Adipose tissue (tissue), 3 donors: ENCODE data around the gene SERTM2. TPM values are rescaled to one million over a fixed set of nuclear protein-coding genes. Genes with fewer than 3 reads are reported as not detected.
"Not testable (repeated sequence)": the region's sequence is repeated elsewhere in the genome, so short reads cannot be mapped to it uniquely, and the experiment has no call there.

Experiments used
- H3K27ac ChIP-seq: one replicate; pipeline ENCODE4 v1.5.1; 2013; ENCODE audit warnings: low read depth, low read length
- WGBS, 3 donors: extraction: QIAGEN DNeasy Blood & Tissue Kit; methylation state at CpG; one replicate each; pipeline ENCODE4 v1.1.7; 2013; 5-methylcytosine and 5-hydroxymethylcytosine counted together
- polyA plus RNA-seq, 3 donors: library from polyadenylated mRNA; stranded (reverse); fragments of 200-250 nt; gene quantifications; one replicate each; pipeline ENCODE4 v1.2.3, GENCODE V29; 2013
- donor health status: healthy with polysubstance abuse.
- donor health status: Bipolar disorder and iron deficiency.
- donor health status: healthy.

SERTM2 gene
- polyA plus RNA-seq, 3 donors, result not detected

DNA sequence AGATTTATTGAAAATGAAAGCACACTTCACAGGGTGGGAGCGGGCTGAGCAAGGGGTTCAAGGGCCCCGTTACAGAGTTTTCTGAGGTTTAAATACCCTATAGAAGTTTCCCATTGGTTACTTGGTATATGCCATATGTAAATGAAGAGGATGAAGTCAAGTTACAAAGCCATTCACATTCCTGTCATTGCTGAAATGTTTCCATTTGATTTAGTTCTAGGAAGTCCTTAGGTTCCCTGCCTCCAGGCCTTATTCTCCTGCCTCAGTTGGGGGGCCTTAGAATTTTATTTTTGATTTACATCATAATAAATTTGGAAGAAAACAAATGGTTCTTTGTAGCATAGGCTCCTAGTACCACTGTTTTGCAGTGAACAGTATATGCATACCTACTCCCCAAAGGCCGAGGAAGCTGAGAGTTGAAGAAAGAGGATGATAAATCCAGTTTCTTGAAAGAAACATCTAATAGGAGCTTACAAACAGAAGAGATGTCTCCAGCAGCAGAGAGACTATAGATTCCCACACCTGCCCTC, 31.8 kb downstream of the SERTM2 start:
- WGBS, 3 donors, result 58 to 89% (median 87%) methylated on average over 3 of the region's 3 CpGs
- H3K27ac ChIP-seq, result no peak overlapping the region

- WGBS, 3 donors, result 61 to 87% (median 80%) methylated on average over 5 to 6 of the region's 6 CpGs
- not testable (repeated sequence) for H3K27ac ChIP-seq
Measured at GRCh38 chrX:111549235-111549634, 37.8 kb downstream of the SERTM2 start.

DNA sequence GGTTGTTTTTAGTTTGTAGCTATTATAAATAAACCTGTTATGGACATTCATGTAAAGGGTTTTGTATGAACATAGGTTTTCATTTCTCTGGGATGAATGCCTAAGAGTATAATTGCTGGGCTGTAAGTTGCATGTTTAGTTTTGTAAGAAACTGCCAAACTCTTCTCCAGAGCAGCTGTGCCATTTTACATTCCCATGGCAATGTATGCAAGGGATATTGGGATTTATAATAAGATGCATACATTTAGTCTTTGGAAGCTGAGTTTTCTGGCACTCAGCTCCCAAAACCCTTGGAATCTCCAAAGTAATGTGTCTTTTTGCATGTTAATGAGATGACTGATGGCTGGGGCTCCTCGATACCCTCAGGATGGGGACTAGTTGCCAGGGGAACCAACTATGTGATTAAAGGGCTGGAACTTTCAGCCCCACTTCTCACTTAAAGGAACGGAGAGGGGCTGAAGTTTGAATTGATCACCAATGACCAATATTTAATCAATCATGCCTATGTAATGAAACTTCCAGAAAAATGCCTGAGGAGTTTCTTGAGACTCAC, 44.0 kb downstream of the SERTM2 start:
- H3K27ac ChIP-seq, result no peak overlapping the region
- 44 to 72% (median 45%) methylated on average over 2 of the region's 2 CpGs for WGBS, 3 donors

- H3K27ac ChIP-seq, result no peak overlapping the region
- WGBS, 3 donors, result 42 to 72% (median 62%) methylated on average over 3 of the region's 3 CpGs
Measured at GRCh38 chrX:111560801-111561200, 49.4 kb downstream of the SERTM2 start.

GRCh38 chrX:111561851-111562250, 50.4 kb downstream of the SERTM2 start:
- WGBS, 3 donors, result 50 to 77% (median 62%) methylated on average over 1 of the region's 1 CpG

GRCh38 chrX:111567542-111568255, 56.3 kb downstream of the SERTM2 start:
- no peak overlapping the region for H3K27ac ChIP-seq
- WGBS, 3 donors, result 23 to 53% (median 45%) methylated on average over 6 of the region's 6 CpGs

More at GRCh38 chrX:111561851-111562250, 50.4 kb downstream of the SERTM2 start:
- no peak overlapping the region for H3K27ac ChIP-seq

GRCh38 chrX:111568354-111568753, 56.9 kb downstream of the SERTM2 start:
- WGBS, 3 donors, result 46 to 58% (median 51%) methylated on average over 4 of the region's 4 CpGs
- no peak overlapping the region for H3K27ac ChIP-seq

- 47 to 83% (median 79%) methylated on average over 1 of the region's 1 CpG for WGBS, 3 donors
- no peak overlapping the region for H3K27ac ChIP-seq
Measured at GRCh38 chrX:111568817-111569216, 57.4 kb downstream of the SERTM2 start.

Other genes with a start within 250 kb of the SERTM2 start
- 1 to 10 TPM in 2 of 3 donors, under 1 TPM in 1; 0.24 to 4.3 (median 2.2) TPM for gene CAPN6, start 241.2 kb upstream of the SERTM2 start, polyA plus RNA-seq
- under 1 TPM in 2 of 3 donors, not detected in 1; 0.01 to 0.05 TPM for gene DCX, start 99.5 kb upstream of the SERTM2 start, polyA plus RNA-seq
- gene ALG13, start 169.5 kb downstream of the SERTM2 start, polyA plus RNA-seq, result 10 to 100 TPM; 14.8 to 45.2 (median 35.8) TPM